Right lobe of liver (tissue), 6 donors: Measurements from ENCODE around the gene JAKMIP1. TPM values are rescaled to one million over a fixed set of nuclear protein-coding genes. Genes with fewer than 3 reads are reported as not detected.

Experiments used
- ATAC-seq, 4 donors: fragments of 200-7000 bp; cut with Tn5 transposase; one replicate each; pipeline ENCODE4 v1.9.1; 2020; ENCODE audit warnings: mild to moderate bottlenecking in 4 of 4, moderate library complexity in 4 of 4
- DNase-seq, 3 donors: peaks; one replicate each; pipeline ENCODE4 v3.0.0-alpha.2; 2020
- H3K27ac ChIP-seq, 3 donors: fragments of 200-600 bp; one replicate each; pipeline ENCODE4 v1.8.0; 2022
- H3K27me3 ChIP-seq, 2 donors: fragments of 200-600 bp; one replicate each; pipeline ENCODE4 v1.8.0; 2022
- H3K36me3 ChIP-seq, 4 donors: fragments of 200-600 bp; sonication (generic) in 1 of 4; one replicate each; pipeline versions ENCODE4 v1.5.1 to v1.8.0; 2017 to 2022; ENCODE audit warnings: control low read depth in 1 of 4
- H3K4me1 ChIP-seq, 4 donors: fragments of 200-600 bp; sonication (generic) in 1 of 4; one replicate each; pipeline versions ENCODE4 v1.5.1 to v1.8.0; 2017 to 2022; ENCODE audit warnings: control low read depth in 1 of 4
- H3K4me3 ChIP-seq, 3 donors: fragments of 200-600 bp; one replicate each; pipeline ENCODE4 v1.8.0; 2022
- H3K9me3 ChIP-seq, 4 donors: fragments of 200-600 bp; sonication (generic) in 1 of 4; one replicate each; pipeline versions ENCODE4 v1.5.1 to v1.8.0; 2017 to 2022; ENCODE audit warnings: control low read depth in 1 of 4
- CTCF ChIP-seq, 4 donors: fragments of 200-600 bp in 3 of 4; fragments of 450-650 bp in 1 of 4; IDR thresholded peaks; one replicate each; pipeline versions ENCODE4 v1.5.1 to v1.8.0; 2016 to 2022; ENCODE audit warnings: antibody characterized with exemption in 4 of 4, mild to moderate bottlenecking in 2 of 4
- POLR2A ChIP-seq: fragments of 450-650 bp; IDR thresholded peaks from one replicate; pipeline ENCODE4 v1.6.1; 2017; ENCODE audit warnings: antibody characterized with exemption, mild to moderate bottlenecking
- WGBS: methylation state at CpG from one replicate; pipeline ENCODE4 v1.1.6; 2018; ENCODE audit warnings: low coverage, low lambda C conversion rate; ENCODE audit not compliant: insufficient coverage; ENCODE audit errors: missing lambda C conversion rate; 5-methylcytosine and 5-hydroxymethylcytosine counted together
- intact Hi-C, 2 donors: fragments of 100-400 bp; cut with DNase I; formaldehyde crosslinking; loops; one replicate each; pipeline versions ENCODE4 v1.11.2 to v1.14.1; 2022
- total RNA-seq, 6 experiments: library from RNA; depleted of rRNA in 2 of 6; stranded (reverse); fragments of >200 nt in 2 of 6; fragmentation: NEBNext Ultra II Directional in 3 of 6; extraction: Animal tissue kit (Norgen Biotek cat#: 25700) in 3 of 6; gene quantifications; one replicate each; pipeline versions ENCODE4 v1.1.0 to v1.2.4, GENCODE V29; 2016 to 2023
- donor health status: DM: no; HTN: yes; CAD: no.
- donor health status: DM: no; HTN: no; CAD: no.
- donor health status: DM: no; HTN: no; CAD: no.
- donor health status: DM: no; HTN: yes; CAD: no.
- donor health status: DM: no; HTN: yes; CAD: no.

JAKMIP1 gene
- total RNA-seq, 6 experiments from 2014 or later = 0.12 TPM; not detected in 5

DNA sequence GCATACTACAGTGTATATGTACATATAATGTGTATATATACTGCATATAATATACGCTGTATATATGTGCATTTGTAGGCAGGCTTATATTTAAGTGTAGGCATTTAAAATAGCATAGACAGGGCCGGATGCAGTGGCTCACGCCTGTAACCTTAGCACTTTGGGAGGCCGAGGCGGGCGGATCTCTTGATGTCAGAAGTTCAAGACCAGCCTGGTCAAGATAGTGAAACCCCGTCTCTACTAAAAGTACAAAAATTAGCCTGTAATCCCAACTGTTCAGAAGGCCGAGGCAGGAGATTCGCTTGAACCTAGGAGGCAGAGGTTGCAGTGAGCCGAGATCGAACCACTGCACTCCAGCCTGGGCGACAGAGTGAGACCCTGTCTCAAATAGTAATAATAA is 78.4 kb downstream of the JAKMIP1 start:
- 79% methylated on average over 12 of the region's 12 CpGs for WGBS
- Histone ChIP-seq H3K9me3 (no peaks in the 10 kb centered on the region), H3K36me3 (no peaks in the 10 kb centered on the region), H3K4me3 (no peak overlapping the region), H3K4me1 (no peaks in the 10 kb centered on the region), H3K27ac (no peak overlapping the region), H3K27me3 (no peaks in the 10 kb centered on the region)
- intact Hi-C loops = no loop called here
- TF ChIP-seq CTCF (IDR thresholded peaks at IDR 0.05) (no peak), POLR2A (no peak)
- ATAC-seq = no peak
- DNase-seq = no peak

DNA sequence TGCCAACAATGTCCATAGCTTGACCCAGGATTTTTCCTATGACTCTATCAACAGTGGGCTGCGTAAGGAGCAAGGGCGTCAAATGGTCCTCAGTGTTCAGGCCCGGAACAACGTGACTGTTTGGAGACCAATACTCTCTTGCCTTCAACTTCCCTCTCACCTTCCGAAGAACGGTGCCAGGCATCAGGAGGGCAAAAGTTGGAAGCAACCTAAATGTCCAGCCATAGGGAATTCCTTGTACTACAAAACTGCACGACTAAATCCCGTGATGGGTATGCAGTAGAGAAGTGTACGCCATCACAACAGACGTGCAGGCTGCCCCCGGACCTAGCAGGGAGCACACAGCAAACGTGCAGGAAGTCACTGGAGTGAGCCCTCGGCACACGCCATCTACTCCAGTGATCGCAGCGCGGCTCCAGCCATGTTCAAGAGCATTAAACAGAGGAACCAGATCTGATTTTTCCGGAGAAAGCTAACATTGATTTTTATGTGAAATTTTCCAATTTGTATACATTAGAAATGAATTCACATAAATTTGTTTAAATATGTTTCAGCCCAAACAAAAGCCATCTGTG is 79.0 kb downstream of the JAKMIP1 start:
- no peaks in the 10 kb centered on the region for H3K27me3 ChIP-seq
- no peak for TF ChIP-seq CTCF (IDR thresholded peaks at IDR 0.05)
- no peak for TF ChIP-seq POLR2A
- no peak overlapping the region for H3K4me3 ChIP-seq
- H3K4me1 ChIP-seq = no peaks in the 10 kb centered on the region
- H3K9me3 ChIP-seq = no peaks in the 10 kb centered on the region
- WGBS = 81% methylated on average over 15 of the region's 18 CpGs
- H3K27ac ChIP-seq = no peak overlapping the region
- intact Hi-C loops = no loop called here
- DNase-seq = no peak
- no peaks in the 10 kb centered on the region for H3K36me3 ChIP-seq
- ATAC-seq = no peak

- Histone ChIP-seq H3K9me3 (no peaks in the 10 kb centered on the region), H3K27ac (no peak overlapping the region), H3K4me1 (no peaks in the 10 kb centered on the region), H3K36me3 (no peaks in the 10 kb centered on the region), H3K4me3 (no peak overlapping the region), H3K27me3 (no peaks in the 10 kb centered on the region)
- intact Hi-C loops = no loop called here
- 46% methylated on average over 3 of the region's 6 CpGs for WGBS
- ATAC-seq = no peak
- DNase-seq = no peak
- TF ChIP-seq POLR2A = no peak
- TF ChIP-seq CTCF (IDR thresholded peaks at IDR 0.05) = no peak
These were observed 80.0 kb downstream of the JAKMIP1 start for GRCh38 chr4:6120361-6120760.

DNA sequence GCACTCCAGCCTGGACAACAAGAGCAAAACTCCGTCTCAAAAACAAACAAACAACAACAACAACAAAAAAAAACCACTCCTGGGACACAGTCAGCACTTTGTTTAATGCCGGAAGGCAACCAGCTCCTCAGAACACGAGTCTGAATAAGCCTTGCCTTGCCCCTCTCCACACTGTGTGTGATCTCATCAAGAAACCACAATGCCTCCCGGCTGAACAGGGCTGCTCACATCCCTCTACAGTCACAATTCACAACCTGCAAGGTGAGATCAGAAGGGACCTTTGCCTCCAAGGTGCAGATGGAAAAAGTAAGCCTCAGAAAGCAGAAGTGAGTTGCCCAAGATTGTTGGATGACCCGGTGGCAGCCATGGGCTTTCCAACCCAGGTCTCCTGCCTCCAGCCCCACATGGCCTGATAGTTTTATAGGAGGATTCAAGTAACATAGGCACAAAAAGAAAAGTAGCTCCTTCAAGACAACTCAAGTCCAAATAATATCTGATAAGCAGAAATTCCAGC is 80.8 kb downstream of the JAKMIP1 start:
- no peaks in the 10 kb centered on the region for H3K27me3 ChIP-seq
- DNase-seq = no peak
- H3K4me1 ChIP-seq = no peaks in the 10 kb centered on the region
- H3K9me3 ChIP-seq = no peaks in the 10 kb centered on the region
- no peak overlapping the region for H3K27ac ChIP-seq
- no peak overlapping the region for H3K4me3 ChIP-seq
- H3K36me3 ChIP-seq = no peaks in the 10 kb centered on the region
- intact Hi-C loops = no loop called here
- WGBS = 25% methylated on average over 5 of the region's 5 CpGs
- no peak for ATAC-seq
- TF ChIP-seq POLR2A (no peak), CTCF (IDR thresholded peaks at IDR 0.05) (no peak)

DNA sequence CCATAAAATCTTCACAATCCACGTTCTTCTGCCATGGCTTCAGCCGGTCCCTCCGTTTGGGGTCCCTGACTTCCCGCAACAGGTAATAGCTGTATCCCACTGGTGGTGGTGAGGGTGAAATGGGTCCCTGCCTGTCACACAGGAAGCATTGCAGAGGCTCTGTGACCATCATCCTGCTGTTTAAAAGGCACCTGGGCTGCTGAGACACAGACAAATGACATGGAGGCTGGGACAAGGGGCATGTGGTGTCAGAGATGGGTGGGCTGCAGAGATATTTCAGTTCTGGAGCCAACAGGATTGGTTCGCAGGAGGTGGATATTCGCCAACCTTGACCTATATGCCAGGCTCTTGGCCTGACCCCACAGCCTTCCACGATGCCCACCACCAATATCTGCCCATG is 82.1 kb downstream of the JAKMIP1 start:
- intact Hi-C loops = no loop called here

More for the DNA sequence above, 82.1 kb downstream of the JAKMIP1 start:
- Histone ChIP-seq H3K9me3 (no peaks in the 10 kb centered on the region), H3K4me1 (no peaks in the 10 kb centered on the region), H3K27me3 (no peaks in the 10 kb centered on the region), H3K4me3 (no peak overlapping the region), H3K27ac (no peak overlapping the region), H3K36me3 (no peaks in the 10 kb centered on the region)
- TF ChIP-seq POLR2A (no peak), CTCF (IDR thresholded peaks at IDR 0.05) (no peak)
- ATAC-seq (no peak), DNase-seq (no peak)
- no CpG with 5 or more reads among the region's 7 CpGs for WGBS
